Hepatocyte (in vitro differentiated cells): Measurements from ENCODE around the gene ATN1. TPM values are rescaled to one million over a fixed set of nuclear protein-coding genes. Genes with fewer than 3 reads are reported as not detected.
"Not testable (repeated sequence)": the region's sequence is repeated elsewhere in the genome, so short reads cannot be mapped to it uniquely, and the experiment has no call there.

Experiments
- DNase-seq: peaks from one replicate; pipeline ENCODE4 v3.0.0-alpha.2; 2016; ENCODE audit warnings: low spot score
- H2AFZ ChIP-seq: fragments of 200-600 bp; sonication (generic); 2 replicates; pipeline ENCODE4 v1.6.0; 2016; ENCODE audit warnings: antibody characterized with exemption, mild to moderate bottlenecking
- H3K27ac ChIP-seq: fragments of 200-600 bp; sonication (generic); 2 replicates; pipeline ENCODE4 v1.5.1; 2016; ENCODE audit warnings: mild to moderate bottlenecking
- H3K27me3 ChIP-seq: fragments of 200-600 bp; sonication (generic); 2 replicates; pipeline ENCODE4 v1.6.1; 2016
- H3K36me3 ChIP-seq: fragments of 200-600 bp; sonication (generic); replicated peaks from 2 replicates; pipeline ENCODE4 v1.5.1; 2016; ENCODE audit warnings: low read depth; ENCODE audit not compliant: insufficient read depth
- H3K4me1 ChIP-seq: fragments of 200-600 bp; sonication (generic); 2 replicates; pipeline ENCODE4 v1.5.1; 2016; ENCODE audit warnings: mild to moderate bottlenecking, moderate library complexity; ENCODE audit not compliant: insufficient read depth
- H3K4me2 ChIP-seq: fragments of 200-600 bp; sonication (generic); 2 replicates; pipeline ENCODE4 v1.6.0; 2016
- H3K4me3 ChIP-seq: fragments of 200-600 bp; sonication (generic); 2 replicates; pipeline ENCODE4 v1.5.1; 2016; ENCODE audit warnings: mild to moderate bottlenecking
- H3K79me2 ChIP-seq: fragments of 200-600 bp; sonication (generic); 2 replicates; pipeline ENCODE4 v1.6.0; 2017; ENCODE audit warnings: mild to moderate bottlenecking
- H3K9me2 ChIP-seq: fragments of 200-600 bp; sonication (generic); replicated peaks from 2 replicates; pipeline ENCODE4 v1.6.0; 2017; ENCODE audit warnings: mild to moderate bottlenecking; ENCODE audit not compliant: insufficient read depth
- H3K9me3 ChIP-seq: fragments of 200-600 bp; sonication (generic); 2 replicates; pipeline ENCODE4 v1.5.1; 2016; ENCODE audit warnings: low read depth, mild to moderate bottlenecking
- H4K20me1 ChIP-seq: fragments of 200-600 bp; sonication (generic); 2 replicates; pipeline ENCODE4 v1.6.0; 2016; ENCODE audit warnings: mild to moderate bottlenecking; ENCODE audit not compliant: insufficient read depth, poor library complexity, severe bottlenecking
- EZH2 ChIP-seq: fragments of 200-600 bp; sonication (generic); IDR thresholded peaks from 2 replicates; pipeline ENCODE4 v1.6.1; 2016; ENCODE audit warnings: antibody characterized with exemption, mild to moderate bottlenecking, borderline replicate concordance
- EZH2phosphoT487 ChIP-seq: fragments of 200-600 bp; sonication (generic); IDR thresholded peaks from one replicate; pipeline ENCODE4 v1.6.1; 2018; ENCODE audit warnings: antibody characterized with exemption, mild to moderate bottlenecking, low read depth, moderate library complexity; ENCODE audit not compliant: unreplicated experiment, severe bottlenecking
- WGBS: methylation state at CpG from one replicate; pipeline ENCODE4 v1.1.6; 2016; ENCODE audit warnings: low lambda C conversion rate; ENCODE audit errors: missing lambda C conversion rate; 5-methylcytosine and 5-hydroxymethylcytosine counted together
- polyA plus RNA-seq: library from polyadenylated mRNA; unstranded; fragments of >200 nt; fragmentation: Nextera tagmentation; extraction: Ambion mirVana; gene quantifications from 2 replicates; pipeline ENCODE4 v1.2.1, GENCODE V29; 2016
- total RNA-seq: library from RNA; depleted of rRNA; stranded (reverse); fragments of >200 nt; gene quantifications from 2 replicates; pipeline ENCODE4 v1.2.3, GENCODE V29; 2014
- TF ChIP-seq, protein P1 (sequence below): fragments of 200-600 bp; sonication (generic); IDR thresholded peaks from 2 replicates; pipeline ENCODE4 v1.5.1; 2016; ENCODE audit warnings: antibody characterized with exemption, mild to moderate bottlenecking; ENCODE audit not compliant: poor library complexity

Gene ATN1
- total and polyA plus RNA-seq, 2 experiments from 2014 or later, result 15.8 to 32.7 TPM

DNA sequence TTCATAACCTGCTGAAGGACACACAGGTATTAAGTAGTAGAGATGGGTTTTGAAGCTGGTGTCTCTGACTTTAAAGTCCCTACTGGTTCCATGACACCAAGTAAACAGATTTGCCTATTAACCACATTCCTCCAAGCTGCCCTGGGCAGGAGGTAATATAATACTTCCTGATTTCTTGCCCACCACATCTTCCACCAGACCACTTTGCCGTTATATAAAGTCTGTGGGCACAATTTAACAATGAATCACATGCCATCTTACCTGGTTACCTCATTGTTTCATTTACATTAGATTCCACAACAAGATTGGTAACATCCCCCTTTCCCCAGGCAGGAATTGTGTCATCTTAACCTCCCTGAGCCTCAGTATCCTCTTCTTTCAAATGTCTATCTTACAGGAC, 24.0 kb upstream of the ATN1 start:
- TF ChIP-seq EZH2phosphoT487, result no peak
- no peaks in the 10 kb centered on the region for H4K20me1 ChIP-seq
- no peaks in the 10 kb centered on the region for H3K9me3 ChIP-seq
- no peak for DNase-seq
- H3K27ac ChIP-seq, result peak overlapping the region; percentile 51
- no peaks in the 10 kb centered on the region for H3K27me3 ChIP-seq
- peak overlapping the region; percentile 88 for H3K4me2 ChIP-seq
- no peaks in the 10 kb centered on the region for H3K79me2 ChIP-seq
- no peak overlapping the region for H3K4me3 ChIP-seq
- no peaks in the 10 kb centered on the region for H3K36me3 ChIP-seq
- WGBS, result 69% methylated on average over 1 of the region's 1 CpG
- H2AFZ ChIP-seq, result peak overlapping the region; percentile 89
- H3K4me1 ChIP-seq, result peaks cover 8% of the 10 kb centered on the region
- H3K9me2 ChIP-seq, result no peaks in the 10 kb centered on the region

DNA sequence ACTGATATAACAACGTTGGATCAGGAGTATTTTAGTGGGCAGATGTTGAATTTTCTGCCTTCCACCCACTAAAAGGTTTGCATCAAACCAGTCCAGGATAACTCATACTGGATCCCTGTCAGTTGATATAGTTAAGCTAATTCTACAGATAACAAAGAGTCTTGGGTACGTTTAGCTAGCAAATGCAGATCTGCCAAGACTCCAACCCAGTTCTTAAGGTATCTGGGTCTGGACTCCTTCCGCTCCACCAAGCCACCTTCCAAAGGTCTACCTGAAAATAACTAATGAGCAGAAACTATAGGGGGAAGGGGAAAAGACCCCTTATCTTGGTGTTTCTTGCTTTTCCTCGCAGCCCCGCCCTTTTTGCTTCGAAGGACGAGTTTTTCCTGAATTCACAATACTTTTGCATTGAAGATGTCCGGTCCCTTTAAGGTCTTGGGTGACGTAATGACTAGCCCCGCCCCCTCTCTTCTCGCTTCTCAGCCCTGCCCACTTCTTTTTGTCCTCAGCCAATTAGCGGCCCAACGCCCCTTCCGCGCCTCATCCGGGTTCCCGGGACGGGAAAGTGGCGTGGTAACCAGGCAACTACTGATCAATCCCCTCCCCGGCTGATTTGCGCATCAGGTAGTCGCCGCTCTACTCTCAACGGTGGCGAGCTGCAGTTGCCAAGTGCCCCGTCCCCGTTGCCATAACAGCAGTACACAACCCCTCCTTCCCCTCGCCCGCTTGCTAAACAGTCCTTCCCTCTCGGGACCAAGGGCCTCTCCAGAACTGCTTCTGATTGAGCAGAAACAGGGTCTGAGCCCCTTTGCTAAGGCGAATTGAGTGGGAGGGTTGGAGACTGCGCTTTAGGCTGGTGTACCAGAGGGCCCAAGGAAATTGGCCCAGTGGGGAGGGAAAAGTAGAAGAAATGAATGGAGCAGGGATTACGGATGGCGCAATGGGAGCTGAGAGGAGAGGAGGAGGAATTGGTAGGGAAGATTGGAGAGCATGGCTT, 23.2 kb upstream of the ATN1 start, which contains the start of gene LRRC23:
Gene LRRC23 (plus strand): TSS at position 543 of the 997 bp plus-strand sequence. CDS start 812 bp downstream, outside the sequence.
- Histone ChIP-seq H3K9me2 (no peaks in the 10 kb centered on the region), H3K27me3 (no peaks in the 10 kb centered on the region), H3K4me2 (peak within 1 kb of the TSS; percentile 88), H2AFZ (peak within 1 kb of the TSS; percentile 89), H3K79me2 (no peaks in the 10 kb centered on the region), H3K9me3 (no peaks in the 10 kb centered on the region), H3K4me1 (peaks cover 8% of the 10 kb centered on the region), H4K20me1 (no peaks in the 10 kb centered on the region), H3K36me3 (no peaks in the 10 kb centered on the region), H3K4me3 (peak within 1 kb of the TSS; percentile 56), H3K27ac (peak within 1 kb of the TSS; percentile 74)
- peak; percentile 98 for DNase-seq
- TF ChIP-seq EZH2, result no peak
- TF ChIP-seq, protein P1, sequence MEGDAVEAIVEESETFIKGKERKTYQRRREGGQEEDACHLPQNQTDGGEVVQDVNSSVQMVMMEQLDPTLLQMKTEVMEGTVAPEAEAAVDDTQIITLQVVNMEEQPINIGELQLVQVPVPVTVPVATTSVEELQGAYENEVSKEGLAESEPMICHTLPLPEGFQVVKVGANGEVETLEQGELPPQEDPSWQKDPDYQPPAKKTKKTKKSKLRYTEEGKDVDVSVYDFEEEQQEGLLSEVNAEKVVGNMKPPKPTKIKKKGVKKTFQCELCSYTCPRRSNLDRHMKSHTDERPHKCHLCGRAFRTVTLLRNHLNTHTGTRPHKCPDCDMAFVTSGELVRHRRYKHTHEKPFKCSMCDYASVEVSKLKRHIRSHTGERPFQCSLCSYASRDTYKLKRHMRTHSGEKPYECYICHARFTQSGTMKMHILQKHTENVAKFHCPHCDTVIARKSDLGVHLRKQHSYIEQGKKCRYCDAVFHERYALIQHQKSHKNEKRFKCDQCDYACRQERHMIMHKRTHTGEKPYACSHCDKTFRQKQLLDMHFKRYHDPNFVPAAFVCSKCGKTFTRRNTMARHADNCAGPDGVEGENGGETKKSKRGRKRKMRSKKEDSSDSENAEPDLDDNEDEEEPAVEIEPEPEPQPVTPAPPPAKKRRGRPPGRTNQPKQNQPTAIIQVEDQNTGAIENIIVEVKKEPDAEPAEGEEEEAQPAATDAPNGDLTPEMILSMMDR, result no peak
- TF ChIP-seq EZH2phosphoT487, result no peak
- 6% methylated on average over 34 of the region's 34 CpGs for WGBS

DNA sequence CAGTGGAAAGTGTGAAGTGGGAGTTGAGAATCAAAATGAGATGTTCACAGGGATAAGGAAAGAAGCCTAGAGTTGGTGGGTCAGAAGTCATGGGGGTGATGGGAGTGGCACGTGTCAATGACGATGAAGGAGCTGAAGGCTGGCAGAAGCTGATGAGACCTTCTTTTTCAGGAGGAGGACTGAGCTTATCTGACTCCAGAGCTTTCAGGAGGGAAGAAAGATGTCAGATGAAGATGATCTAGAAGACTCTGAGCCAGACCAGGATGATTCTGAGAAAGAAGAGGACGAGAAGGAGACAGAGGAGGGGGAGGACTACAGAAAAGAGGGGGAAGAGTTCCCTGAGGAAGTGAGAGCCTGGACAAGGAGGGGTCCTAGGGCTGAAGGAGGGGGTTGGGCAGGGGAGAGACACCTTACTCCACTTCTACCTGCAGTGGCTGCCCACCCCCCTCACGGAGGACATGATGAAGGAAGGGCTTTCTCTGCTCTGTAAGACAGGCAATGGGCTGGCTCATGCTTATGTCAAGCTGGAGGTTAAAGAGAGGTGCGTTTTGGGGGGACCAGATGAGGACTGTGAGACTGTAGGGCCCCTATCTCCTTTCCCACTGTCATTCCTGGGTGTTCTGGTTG, 22.2 kb upstream of the ATN1 start:
- Histone ChIP-seq H3K4me3 (peak overlapping the region; percentile 56), H3K27me3 (no peaks in the 10 kb centered on the region), H3K9me2 (no peaks in the 10 kb centered on the region), H3K36me3 (no peaks in the 10 kb centered on the region), H2AFZ (no peak overlapping the region), H3K9me3 (no peaks in the 10 kb centered on the region), H3K79me2 (no peaks in the 10 kb centered on the region), H3K27ac (peak overlapping the region; percentile 74), H4K20me1 (no peaks in the 10 kb centered on the region), H3K4me1 (peaks cover 8% of the 10 kb centered on the region), H3K4me2 (peak overlapping the region; percentile 88)
- 66% methylated on average over 5 of the region's 5 CpGs for WGBS
- TF ChIP-seq, protein P1, result no peak
- no peak for TF ChIP-seq EZH2phosphoT487
- TF ChIP-seq EZH2, result no peak
- DNase-seq, result no peak

DNA sequence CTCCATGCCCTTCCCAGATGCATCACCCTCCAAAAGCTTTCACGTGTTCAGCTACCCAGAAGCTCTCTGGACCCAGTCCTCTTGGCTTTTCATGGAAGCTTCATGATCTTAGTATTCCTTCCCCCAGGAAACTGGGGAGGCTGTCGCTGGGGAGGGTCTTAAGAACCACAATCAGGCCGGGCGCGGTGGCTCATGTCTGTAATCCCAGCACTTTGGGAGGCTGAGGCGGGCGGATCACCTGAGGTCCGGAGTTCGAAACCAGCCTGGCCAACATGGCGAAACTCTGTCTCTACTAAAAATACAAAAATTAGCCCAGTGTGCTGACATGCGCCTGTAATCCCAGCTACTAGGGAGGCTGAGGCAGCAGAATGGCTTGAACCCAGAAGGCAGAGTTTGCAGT, 19.6 kb upstream of the ATN1 start:
- WGBS, result 97% methylated on average over 11 of the region's 11 CpGs
- H3K79me2 ChIP-seq, H3K4me3 ChIP-seq: not testable (repeated sequence)

More for the DNA sequence above, 19.6 kb upstream of the ATN1 start:
- H3K36me3 ChIP-seq, H3K27me3 ChIP-seq, H4K20me1 ChIP-seq, H2AFZ ChIP-seq, DNase-seq, H3K9me3 ChIP-seq, H3K4me1 ChIP-seq, H3K27ac ChIP-seq, H3K4me2 ChIP-seq, H3K9me2 ChIP-seq: not testable (repeated sequence)
